Epidermal melanocyte (primary cell): ENCODE data around the gene ABCA13.
A peak's percentile ranks its signal among the peaks of the same experiment; 100 is the strongest.

Experiments
- DNase-seq: peaks from one replicate; pipeline ENCODE4 v3.0.0; 2011; ENCODE audit warnings: low spot score; ENCODE audit not compliant: insufficient read length

ABCA13 gene

GRCh38 chr7:48634116-48634632 is 462.9 kb downstream of the ABCA13 start:
- no peak for DNase-seq

GRCh38 chr7:48635796-48636195 is 464.5 kb downstream of the ABCA13 start:
- DNase-seq, result no peak

- no peak for DNase-seq
Measured at GRCh38 chr7:48636391-48637015, 465.2 kb downstream of the ABCA13 start.

DNA sequence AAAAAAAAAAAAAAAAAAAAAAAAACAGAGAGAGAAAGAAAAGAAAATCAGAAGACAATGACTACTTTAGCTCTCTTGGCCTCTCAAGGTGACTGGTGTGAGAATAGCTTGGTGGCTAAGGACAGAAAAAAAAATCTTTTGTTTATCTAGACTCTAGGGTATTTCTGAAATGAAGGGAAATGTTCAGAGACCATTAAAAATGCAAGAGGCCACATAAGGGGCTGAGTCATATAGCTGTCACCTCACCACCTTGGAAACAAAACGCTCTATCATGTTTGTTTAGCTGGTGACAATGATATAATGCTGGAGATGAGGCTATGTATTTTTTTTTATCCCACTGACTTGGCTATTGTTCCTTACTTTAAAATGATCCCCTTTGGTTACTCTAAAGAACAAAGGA is 466.1 kb downstream of the ABCA13 start:
- no peak for DNase-seq

DNA sequence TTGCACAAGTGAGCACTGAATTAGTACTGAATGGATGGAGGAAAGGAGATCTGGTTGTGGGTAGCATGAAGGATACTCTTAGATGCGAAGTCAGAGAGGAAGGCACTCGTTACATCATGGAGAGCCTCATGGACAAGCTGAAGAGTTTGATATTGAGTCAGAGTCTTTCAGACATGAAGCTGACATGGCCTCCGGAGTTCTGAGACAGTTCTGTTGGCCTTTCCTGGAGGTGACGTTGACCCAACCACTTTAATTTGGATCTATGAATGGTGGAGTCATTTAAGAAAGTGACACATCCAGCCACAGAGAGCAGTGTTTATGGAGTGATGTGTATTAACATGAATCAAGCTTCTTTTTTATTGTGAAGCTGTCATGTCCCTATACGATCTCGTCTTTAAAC is 466.8 kb downstream of the ABCA13 start:
- DNase-seq, result no peak

- DNase-seq, result no peak
Measured at GRCh38 chr7:48643431-48644013, 472.3 kb downstream of the ABCA13 start.

DNA sequence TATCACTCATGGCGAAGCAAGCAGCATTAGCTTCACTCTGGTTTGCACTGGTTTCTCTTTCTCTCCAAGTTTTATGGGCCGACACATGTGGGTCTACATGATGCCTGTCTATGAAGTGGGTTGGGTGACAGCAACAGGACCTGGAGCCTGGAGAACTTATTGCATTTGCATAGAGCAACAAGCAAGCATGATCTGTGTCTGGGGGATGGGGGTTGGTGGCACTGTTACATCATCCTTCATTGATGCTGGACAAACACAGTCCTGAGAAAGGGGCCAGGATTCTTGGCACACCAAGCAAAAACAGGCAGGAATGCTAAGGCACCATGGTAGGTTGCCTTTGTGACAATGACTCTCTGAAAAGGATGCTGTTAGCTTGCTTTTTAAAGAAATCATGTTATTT is 486.9 kb downstream of the ABCA13 start:
- DNase-seq, result no peak

DNA sequence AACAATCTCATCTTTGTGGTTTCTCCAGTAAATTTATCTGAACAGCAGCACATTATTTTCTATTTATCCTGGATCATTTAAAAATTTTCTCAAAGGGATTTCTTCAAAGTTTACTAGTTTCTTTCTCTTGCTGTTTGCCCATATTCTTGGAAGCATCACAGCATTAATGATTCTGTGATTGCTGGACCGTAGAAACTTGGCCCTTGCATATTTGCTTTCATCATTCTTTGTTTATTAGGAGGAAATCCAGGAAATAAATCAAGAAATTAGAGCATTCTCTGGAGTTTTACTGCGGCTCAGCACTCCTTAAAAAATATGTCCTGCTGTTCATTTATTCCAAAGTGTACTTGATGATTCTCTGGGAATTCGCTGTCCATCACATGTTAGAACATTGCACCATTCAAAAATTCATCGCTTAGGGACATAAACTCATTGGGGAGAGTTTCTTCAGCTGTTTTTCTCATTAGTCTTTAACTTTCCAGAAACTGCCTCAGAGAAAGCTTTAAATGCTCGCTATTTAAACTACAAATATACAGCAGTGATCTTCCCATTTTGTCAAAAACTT is 489.1 kb downstream of the ABCA13 start:
- DNase-seq, result peak; percentile 40

DNA sequence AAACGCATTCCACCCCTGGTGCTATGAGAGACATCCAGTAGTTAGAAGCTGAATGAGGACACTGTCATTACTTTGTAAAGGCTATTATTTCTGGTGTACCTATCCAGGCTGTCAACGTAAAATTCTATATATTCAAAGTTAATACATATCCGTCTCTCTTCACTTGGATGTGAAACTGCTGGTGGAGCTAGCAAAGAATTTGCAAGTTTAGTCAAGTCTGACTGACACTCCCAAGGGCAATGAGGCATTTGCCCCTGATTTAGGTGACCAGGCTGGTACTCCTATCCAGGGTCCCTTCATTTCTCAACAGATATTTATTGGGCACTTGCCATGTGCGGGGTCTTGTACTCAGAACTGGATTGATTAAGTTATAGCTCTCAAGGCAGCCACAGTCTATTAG is 493.0 kb downstream of the ABCA13 start:
- no peak for DNase-seq

DNA sequence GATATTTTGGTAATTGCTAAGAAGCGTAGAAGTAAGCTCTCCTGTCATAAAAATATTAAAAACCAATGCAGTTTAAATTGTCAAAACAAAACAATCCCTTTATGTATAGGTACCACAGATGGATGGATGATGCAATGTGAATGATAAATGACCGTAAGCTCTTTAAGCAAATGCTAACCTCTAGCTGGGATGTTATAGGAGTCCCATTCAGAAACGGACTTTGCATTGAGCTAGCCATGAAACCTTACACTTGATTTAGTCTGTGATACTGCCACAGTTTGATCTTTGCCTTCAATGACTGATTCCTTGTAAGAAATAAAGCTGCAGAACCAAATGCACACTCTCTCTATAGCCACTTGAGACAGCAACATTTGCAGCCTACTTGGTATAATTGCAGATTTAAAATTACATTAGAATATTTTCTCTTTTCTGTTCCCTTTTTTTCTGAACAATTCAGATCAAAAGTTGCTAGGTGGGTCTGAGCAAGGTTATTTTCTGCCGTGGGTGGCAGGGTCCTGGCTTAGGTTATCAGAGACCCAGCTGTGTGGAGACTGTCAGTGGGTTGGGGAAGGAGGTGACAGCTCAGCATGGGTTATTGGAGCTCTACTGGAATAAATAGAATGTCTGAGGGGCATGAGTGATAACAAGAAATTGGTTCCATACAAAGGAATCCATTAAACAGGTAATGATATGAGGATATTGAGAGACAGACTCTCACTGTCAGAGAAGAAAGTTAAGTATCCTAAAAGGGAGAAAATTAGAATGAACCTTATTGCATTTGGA is 494.3 kb downstream of the ABCA13 start:
- DNase-seq, result no peak

GRCh38 chr7:48667407-48667806 is 496.1 kb downstream of the ABCA13 start:
- no peak for DNase-seq

DNA sequence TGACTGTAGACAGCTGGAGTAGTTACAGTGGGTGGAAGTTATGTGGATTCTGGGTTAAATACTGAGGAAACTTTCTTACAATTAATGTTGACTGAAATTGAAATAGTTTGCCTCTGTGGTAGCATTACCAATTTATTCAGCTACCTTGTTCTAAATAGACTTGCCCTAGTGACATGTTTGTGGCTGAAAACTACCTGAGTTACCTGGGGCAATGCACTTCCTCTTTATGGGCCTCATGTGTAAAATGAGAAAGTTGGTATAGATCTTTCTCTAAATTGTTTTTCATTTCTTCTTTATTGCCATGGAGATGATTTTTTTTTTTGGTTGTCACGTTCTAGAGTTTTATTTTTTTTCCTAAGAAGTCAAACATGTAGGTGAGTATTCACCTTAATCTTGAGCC is 500.4 kb downstream of the ABCA13 start:
- no peak for DNase-seq

DNA sequence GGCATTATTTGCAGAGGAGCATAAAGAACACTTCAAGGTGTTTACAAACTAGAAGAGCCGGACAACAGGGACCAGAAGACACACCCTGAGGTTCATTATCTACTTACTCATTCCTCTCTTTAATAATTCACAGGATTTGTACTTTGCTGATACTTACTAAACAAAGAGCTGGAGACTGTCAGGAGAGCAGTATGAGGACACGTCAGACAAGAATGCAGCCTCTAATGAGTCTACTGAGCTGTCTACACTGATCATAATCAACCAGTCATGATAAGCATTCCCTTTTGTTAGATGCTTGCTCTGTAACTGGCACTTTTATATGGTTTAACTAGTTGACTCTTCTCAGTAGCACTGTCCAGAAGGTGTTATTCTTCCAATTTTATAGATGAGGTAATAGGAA is 509.7 kb downstream of the ABCA13 start:
- DNase-seq, result no peak

DNA sequence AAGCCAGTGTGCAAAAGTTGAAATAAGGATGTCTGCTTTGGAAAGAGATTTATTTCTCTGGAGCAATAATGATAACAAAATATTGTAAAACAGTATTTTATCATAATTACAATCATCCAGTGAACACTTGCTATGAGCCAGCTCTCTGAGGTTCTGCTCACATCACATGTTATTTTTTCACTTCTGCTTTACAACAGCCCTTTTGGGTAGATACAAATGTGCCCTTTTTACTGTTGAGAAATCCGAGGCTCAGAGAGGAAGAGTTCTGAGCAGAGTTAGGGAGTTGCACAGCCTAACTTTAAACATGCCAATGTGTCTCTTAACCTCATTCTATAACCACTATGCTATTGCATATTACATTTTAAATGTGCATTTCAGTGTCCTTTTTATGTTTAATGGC is 520.5 kb downstream of the ABCA13 start:
- no peak for DNase-seq
